ENCODE data around the gene SLC38A1. TPM values are rescaled to one million over a fixed set of nuclear protein-coding genes. Genes with fewer than 3 reads are reported as not detected.
A peak's percentile ranks its signal among the peaks of the same experiment; 100 is the strongest.
"Not testable (repeated sequence)": the region's sequence is repeated elsewhere in the genome, so short reads cannot be mapped to it uniquely, and the experiment has no call there.

Gene SLC38A1
- total RNA-seq, 2 experiments from 2014 or later: 142 TPM

GRCh38 chr12:46264057-46264456 is 4.8 kb downstream of the SLC38A1 start:
- Mint-ChIP-seq H3K27ac (peak overlapping the region; percentile 83), H3K4me1 (ENCODE audit: low read depth) (peaks cover 16% of the 10 kb centered on the region), H3K9me3 (no peaks in the 10 kb centered on the region), H3K4me3 (peak overlapping the region; percentile 27), H3K27me3 (no peaks in the 10 kb centered on the region), H3K36me3 (peaks cover 17% of the 10 kb centered on the region)
- CTCF ChIA-PET: interaction anchor here (0.9 to 1.7 kb wide), 3 partner anchors 19 to 139 kb away, joined by 3 to 8 read pairs (median 3); no protein-coding TSS in a partner anchor
- POLR2A ChIA-PET: interaction anchor here (1.0 to 3.7 kb wide), 4 partner anchors 33 to 49 kb away, joined by 3 to 17 read pairs (median 6); no protein-coding TSS in a partner anchor
- DNase-seq: no peak
- intact Hi-C loops (cut with micrococcal nuclease): no loop called here

DNA sequence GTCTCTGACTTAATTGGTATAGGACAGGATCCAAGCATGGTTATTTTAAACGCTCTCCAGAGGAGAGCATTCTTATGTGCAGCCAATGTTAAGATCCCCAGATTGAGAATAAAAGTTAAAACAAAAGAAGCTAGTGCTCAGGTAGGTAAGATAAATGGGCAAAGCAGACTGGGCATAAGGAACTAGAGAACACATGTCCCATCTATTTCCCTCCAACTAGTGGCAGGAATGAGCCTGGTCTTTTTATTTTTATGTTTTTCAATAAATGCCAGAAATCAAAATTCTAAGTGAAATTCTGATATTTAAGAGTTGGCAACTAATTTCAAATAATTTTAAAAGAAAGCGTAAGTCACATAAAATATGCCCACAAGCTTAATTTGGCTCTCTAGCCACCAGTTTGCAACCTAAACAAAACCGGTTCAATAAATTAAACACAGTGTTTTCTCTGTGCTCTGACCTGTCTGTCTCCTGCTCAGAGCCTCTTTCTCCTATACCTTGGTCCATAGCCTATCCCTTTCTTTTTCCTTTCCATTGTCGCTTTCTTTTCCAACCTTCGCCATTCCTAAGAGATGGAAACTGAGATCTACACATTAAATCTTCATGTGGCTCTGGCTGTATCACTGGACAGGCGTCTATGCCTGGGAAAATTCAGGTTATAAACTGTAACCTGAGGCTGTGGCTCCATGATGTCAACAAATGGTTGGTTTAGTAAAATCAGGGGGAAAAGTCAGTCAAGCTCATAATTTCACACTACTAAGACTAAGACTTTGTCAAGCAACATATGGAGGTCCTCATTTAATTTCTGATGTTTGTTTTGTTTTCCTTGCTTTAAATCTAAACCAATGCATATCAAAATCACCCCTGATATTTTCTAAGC is 5.5 kb downstream of the SLC38A1 start:
- Mint-ChIP-seq H3K9me3 (no peaks in the 10 kb centered on the region), H3K4me1 (ENCODE audit: low read depth) (peaks cover 19% of the 10 kb centered on the region), H3K36me3 (peaks cover 17% of the 10 kb centered on the region), H3K27me3 (no peaks in the 10 kb centered on the region), H3K4me3 (peak overlapping the region; percentile 27), H3K27ac (peak overlapping the region; percentile 83)
- CTCF ChIA-PET: interaction anchor here (0.9 to 1.7 kb wide), 4 partner anchors 18 to 138 kb away, joined by 3 to 8 read pairs (median 3); no protein-coding TSS in a partner anchor
- POLR2A ChIA-PET: interaction anchor here (0.9 to 3.7 kb wide), 6 partner anchors 32 to 49 kb away, joined by 3 to 17 read pairs (median 3); no protein-coding TSS in a partner anchor
- intact Hi-C loops (cut with micrococcal nuclease): no loop called here
- no peak for DNase-seq

DNA sequence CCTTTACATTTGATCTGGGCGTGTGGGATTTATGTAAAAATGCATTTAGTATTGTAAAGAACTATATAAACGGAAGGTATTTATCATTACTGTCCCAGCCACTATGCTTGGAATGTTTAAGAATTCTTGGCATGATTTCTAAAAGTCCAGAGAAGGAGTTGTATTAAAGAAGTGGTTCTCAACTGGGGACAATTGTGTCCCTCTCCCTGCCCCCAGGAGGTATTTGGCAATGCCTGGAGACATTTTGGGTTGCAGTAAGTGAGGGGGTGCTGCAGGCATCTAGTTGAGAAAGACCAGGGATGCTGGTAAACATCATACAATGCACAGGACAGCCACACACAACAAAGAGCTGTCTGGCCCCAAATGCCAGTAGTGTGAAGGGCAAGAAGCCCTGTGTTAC is 7.2 kb downstream of the SLC38A1 start:
- POLR2A ChIA-PET: interaction anchor here (1.1 kb wide), 1 partner anchor 8 kb away, joined by 5 read pairs; no protein-coding TSS in a partner anchor
- DNase-seq: no peak
- Mint-ChIP-seq H3K4me3 (no peak overlapping the region), H3K27ac (no peak overlapping the region), H3K9me3 (no peaks in the 10 kb centered on the region), H3K27me3 (no peaks in the 10 kb centered on the region), H3K36me3 (peaks cover 27% of the 10 kb centered on the region), H3K4me1 (ENCODE audit: low read depth) (peaks cover 34% of the 10 kb centered on the region)
- intact Hi-C loops (cut with micrococcal nuclease): no loop called here
- CTCF ChIA-PET: no interaction called here

- intact Hi-C loops (cut with micrococcal nuclease): no loop called here
- ChIA-PET POLR2A (interaction anchor here (1.1 kb wide), 1 partner anchor 9 kb away, joined by 5 read pairs; no protein-coding TSS in a partner anchor), CTCF (no interaction called here)
- H3K9me3 Mint-ChIP-seq: no peaks in the 10 kb centered on the region
- no peak for DNase-seq
- H3K4me3 Mint-ChIP-seq: no peak overlapping the region
- H3K4me1 Mint-ChIP-seq (ENCODE audit: low read depth): peaks cover 38% of the 10 kb centered on the region
- no peak overlapping the region for H3K27ac Mint-ChIP-seq
- H3K36me3 Mint-ChIP-seq: peaks cover 32% of the 10 kb centered on the region
- H3K27me3 Mint-ChIP-seq: no peaks in the 10 kb centered on the region
Observed at GRCh38 chr12:46260913-46261476, 7.8 kb downstream of the SLC38A1 start.

GRCh38 chr12:46260124-46260912 is 8.5 kb downstream of the SLC38A1 start:
- POLR2A ChIA-PET: no interaction called here
- CTCF ChIA-PET: no interaction called here
- intact Hi-C loops (cut with micrococcal nuclease): no loop called here
- H3K36me3 Mint-ChIP-seq: peaks cover 36% of the 10 kb centered on the region
- H3K4me3 Mint-ChIP-seq: no peak overlapping the region
- peaks cover 44% of the 10 kb centered on the region for H3K4me1 Mint-ChIP-seq (ENCODE audit: low read depth)
- H3K9me3 Mint-ChIP-seq: no peaks in the 10 kb centered on the region
- H3K27me3 Mint-ChIP-seq: no peaks in the 10 kb centered on the region
- H3K27ac Mint-ChIP-seq: no peak overlapping the region
- DNase-seq: no peak

DNA sequence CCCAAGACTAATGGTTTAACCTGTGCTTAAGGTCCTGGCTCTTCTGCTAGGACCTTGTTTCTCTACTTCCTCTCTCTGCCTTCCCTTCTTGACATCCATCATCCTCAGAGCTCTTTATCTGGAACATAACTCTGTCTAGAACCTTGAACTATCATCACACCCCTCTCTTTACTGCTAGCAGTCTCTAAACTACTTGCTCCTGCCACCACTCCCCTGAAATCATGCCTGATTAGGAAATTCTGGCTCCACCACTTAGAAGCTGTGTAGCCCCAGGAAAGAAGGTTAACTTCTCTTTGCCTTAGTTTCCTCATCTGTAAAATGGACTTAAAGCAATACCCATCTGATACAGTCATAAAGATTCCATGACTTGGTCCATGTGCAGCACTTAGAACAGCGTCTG is 9.1 kb downstream of the SLC38A1 start:
- no peaks in the 10 kb centered on the region for H3K9me3 Mint-ChIP-seq
- DNase-seq: no peak
- peaks cover 49% of the 10 kb centered on the region for H3K4me1 Mint-ChIP-seq (ENCODE audit: low read depth)
- H3K27me3 Mint-ChIP-seq: no peaks in the 10 kb centered on the region
- intact Hi-C loops (cut with micrococcal nuclease): no loop called here
- H3K4me3 Mint-ChIP-seq: no peak overlapping the region
- H3K36me3 Mint-ChIP-seq: peaks cover 40% of the 10 kb centered on the region
- no peak overlapping the region for H3K27ac Mint-ChIP-seq
- ChIA-PET POLR2A (interaction anchor here (0.6 to 1.1 kb wide), 2 partner anchors 11 to 14 kb away, joined by 3 to 4 read pairs; no protein-coding TSS in a partner anchor), CTCF (no interaction called here)

DNA sequence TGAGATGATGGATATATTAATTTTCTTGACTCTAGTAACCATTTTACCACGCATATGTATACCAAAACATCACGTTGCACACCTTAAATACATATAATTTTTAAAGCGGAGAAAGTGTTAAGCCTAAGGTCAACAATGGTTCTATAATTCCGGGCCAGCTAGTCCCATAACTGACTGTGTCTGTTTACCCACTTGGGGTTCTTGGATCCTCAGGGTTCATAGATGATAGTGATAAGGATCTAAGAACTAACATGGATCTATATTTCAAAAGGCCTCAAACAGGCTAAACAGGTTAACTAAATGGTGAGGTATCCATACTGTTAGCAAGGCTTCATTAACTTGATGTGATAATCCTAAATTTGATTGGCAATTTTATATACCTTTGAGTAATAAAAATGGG is 9.8 kb downstream of the SLC38A1 start:
- no peak for DNase-seq
- H3K27me3 Mint-ChIP-seq: no peaks in the 10 kb centered on the region
- no peak overlapping the region for H3K4me3 Mint-ChIP-seq
- peaks cover 53% of the 10 kb centered on the region for H3K4me1 Mint-ChIP-seq (ENCODE audit: low read depth)
- ChIA-PET CTCF (no interaction called here), POLR2A (interaction anchor here (0.6 to 1.1 kb wide), 2 partner anchors 11 to 13 kb away, joined by 3 to 4 read pairs; no protein-coding TSS in a partner anchor)
- H3K36me3 Mint-ChIP-seq: peaks cover 43% of the 10 kb centered on the region
- intact Hi-C loops (cut with micrococcal nuclease): no loop called here
- no peaks in the 10 kb centered on the region for H3K9me3 Mint-ChIP-seq
- no peak overlapping the region for H3K27ac Mint-ChIP-seq

DNA sequence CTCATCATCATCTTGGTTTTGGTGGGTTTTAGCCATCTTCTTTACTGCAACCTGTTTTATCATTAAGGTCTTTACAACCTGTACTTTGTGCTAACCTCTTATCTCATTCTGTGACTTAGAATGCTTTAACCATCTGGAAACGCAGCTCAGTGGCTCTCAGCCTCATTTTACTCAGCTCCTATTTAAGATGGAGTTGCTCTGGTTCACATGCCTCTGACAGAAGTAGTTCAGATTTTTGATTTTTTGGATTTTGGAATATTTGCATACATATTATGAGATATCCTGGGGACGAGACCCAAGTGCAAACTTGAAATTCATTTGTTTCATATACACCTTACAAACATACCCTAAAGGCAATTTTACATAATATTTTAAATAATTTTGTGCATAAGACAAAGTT is 10.7 kb downstream of the SLC38A1 start:
- CTCF ChIA-PET: interaction anchor here (1.1 kb wide), 1 partner anchor 104 kb away, joined by 3 read pairs; no protein-coding TSS in a partner anchor
- no peak overlapping the region for H3K4me3 Mint-ChIP-seq
- H3K36me3 Mint-ChIP-seq: peaks cover 45% of the 10 kb centered on the region
- DNase-seq: no peak
- H3K4me1 Mint-ChIP-seq (ENCODE audit: low read depth): peaks cover 54% of the 10 kb centered on the region
- POLR2A ChIA-PET: no interaction called here
- no peaks in the 10 kb centered on the region for H3K27me3 Mint-ChIP-seq
- intact Hi-C loops (cut with micrococcal nuclease): no loop called here
- H3K9me3 Mint-ChIP-seq: no peaks in the 10 kb centered on the region
- H3K27ac Mint-ChIP-seq: no peak overlapping the region

DNA sequence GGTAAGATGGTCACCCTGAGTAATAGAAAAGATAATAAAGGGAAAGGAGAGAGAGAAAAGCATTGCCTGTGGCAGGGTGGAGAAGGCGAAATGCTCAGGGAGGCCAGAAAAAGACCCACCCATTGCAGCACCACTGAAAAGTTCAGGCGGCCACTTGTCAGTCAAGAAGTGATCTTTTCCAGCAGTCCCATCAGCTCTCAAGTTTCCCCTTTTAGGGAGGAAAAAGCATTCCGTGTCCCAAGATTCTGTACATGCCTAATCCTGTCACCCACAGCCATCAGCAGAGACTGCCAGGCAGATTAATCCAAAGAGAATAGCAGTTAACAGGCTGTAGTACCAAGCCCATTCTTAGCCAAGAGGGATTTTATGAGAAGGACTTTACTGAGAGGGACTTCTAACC is 11.9 kb downstream of the SLC38A1 start:
- no peak overlapping the region for H3K4me3 Mint-ChIP-seq
- DNase-seq: no peak
- ChIA-PET CTCF (interaction anchor here (0.6 to 1.1 kb wide), 2 partner anchors 103 to 474 kb away, joined by 3 read pairs; no protein-coding TSS in a partner anchor), POLR2A (interaction anchor here (2.0 kb wide), 1 partner anchor 13 kb away, joined by 7 read pairs; no protein-coding TSS in a partner anchor)
- peaks cover 57% of the 10 kb centered on the region for H3K4me1 Mint-ChIP-seq (ENCODE audit: low read depth)
- peaks cover 51% of the 10 kb centered on the region for H3K36me3 Mint-ChIP-seq
- peaks cover 2% of the 10 kb centered on the region for H3K9me3 Mint-ChIP-seq
- H3K27me3 Mint-ChIP-seq: no peaks in the 10 kb centered on the region
- intact Hi-C loops (cut with micrococcal nuclease): loop anchor here (1.0 kb wide), 1 partner anchor 8 kb away; no protein-coding TSS in a partner anchor
- peak overlapping the region; percentile 53 for H3K27ac Mint-ChIP-seq

DNA sequence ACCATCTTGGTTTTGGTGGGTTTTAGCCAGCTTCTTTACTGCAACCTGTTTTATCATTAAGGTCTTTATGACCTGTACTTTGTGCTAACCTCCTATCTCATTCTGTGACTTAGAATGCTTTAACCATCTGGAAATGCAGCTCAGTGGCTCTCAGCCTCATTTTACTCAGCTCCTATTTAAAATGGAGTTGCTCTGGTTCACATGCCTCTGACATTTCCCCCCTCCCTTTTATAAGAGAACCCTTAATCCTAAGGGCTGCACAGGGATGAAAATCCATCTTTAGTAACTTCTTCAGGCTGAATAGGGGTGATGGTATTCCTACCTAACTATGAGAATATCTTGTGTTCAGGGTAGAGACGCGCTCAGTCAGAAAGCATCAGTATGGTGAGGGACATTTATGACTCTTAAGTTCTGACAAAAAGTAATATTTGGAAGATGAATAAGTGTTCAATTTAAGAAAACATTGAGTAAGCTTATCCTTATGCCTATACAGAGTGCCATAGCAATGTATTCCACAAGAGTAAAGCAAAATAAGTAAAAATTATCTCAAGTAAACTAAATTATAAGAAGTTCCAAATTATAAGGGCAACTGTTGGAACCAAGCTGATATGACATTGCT is 15.2 kb downstream of the SLC38A1 start:
- Mint-ChIP-seq H3K4me3 (no peak overlapping the region), H3K36me3 (peaks cover 79% of the 10 kb centered on the region), H3K4me1 (ENCODE audit: low read depth) (peaks cover 82% of the 10 kb centered on the region), H3K27me3 (no peaks in the 10 kb centered on the region), H3K9me3 (peaks cover 27% of the 10 kb centered on the region), H3K27ac (peak overlapping the region; percentile 51)
- CTCF ChIA-PET: no interaction called here
- intact Hi-C loops (cut with micrococcal nuclease): loop anchor here (2.0 kb wide), 1 partner anchor 13 kb away; no protein-coding TSS in a partner anchor
- POLR2A ChIA-PET: interaction anchor here (0.8 kb wide), 1 partner anchor 39 kb away, joined by 3 read pairs; no protein-coding TSS in a partner anchor
- DNase-seq: no peak

DNA sequence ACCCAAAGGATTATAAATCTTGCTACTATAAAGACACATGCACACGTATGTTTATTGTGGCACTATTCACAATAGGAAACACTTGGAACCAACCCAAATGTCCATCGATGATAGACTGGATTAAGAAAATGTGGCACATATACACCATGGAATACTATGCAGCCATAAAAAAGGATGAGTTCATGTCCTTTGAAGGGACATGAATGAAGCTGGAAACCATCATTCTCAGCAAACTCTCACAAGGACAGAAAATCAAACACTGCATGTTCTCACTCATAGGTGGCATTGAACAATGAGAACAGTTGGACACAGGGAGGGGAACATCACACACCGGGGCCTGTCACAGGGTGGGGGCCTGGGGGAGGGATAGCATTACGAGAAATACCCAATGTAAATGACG is 16.8 kb downstream of the SLC38A1 start:
- H3K27me3 Mint-ChIP-seq, H3K27ac Mint-ChIP-seq, DNase-seq, CTCF ChIA-PET, H3K4me3 Mint-ChIP-seq, POLR2A ChIA-PET: not testable (repeated sequence)
- intact Hi-C loops (cut with micrococcal nuclease): loop anchor here (2.0 kb wide), 1 partner anchor 15 kb away; no protein-coding TSS in a partner anchor
- H3K36me3 Mint-ChIP-seq: peaks cover 89% of the 10 kb centered on the region
- peaks cover 85% of the 10 kb centered on the region for H3K4me1 Mint-ChIP-seq (ENCODE audit: low read depth)
- H3K9me3 Mint-ChIP-seq: peaks cover 41% of the 10 kb centered on the region

Data from activated CD4-positive, alpha-beta memory T cell treated with anti-CD3 and anti-CD28 coated beads for 36 hours (primary cell).